ENCODE measurements around the gene MYG1.
"Not testable (repeated sequence)": the region's sequence is repeated elsewhere in the genome, so short reads cannot be mapped to it uniquely, and the experiment has no call there.

Gene MYG1

GRCh38 chr12:53328043-53328435 is 28.5 kb downstream of the MYG1 start:
- no peak for DNase-seq

- no peak for DNase-seq
Measured at GRCh38 chr12:53330671-53331070, 31.2 kb downstream of the MYG1 start.

GRCh38 chr12:53332339-53332738 is 32.8 kb downstream of the MYG1 start:
- not testable (repeated sequence) for DNase-seq

- DNase-seq = no peak
Measured at GRCh38 chr12:53332744-53333143, 33.2 kb downstream of the MYG1 start.

GRCh38 chr12:53333289-53333688 is 33.8 kb downstream of the MYG1 start:
- DNase-seq = no peak

GRCh38 chr12:53333845-53334244 is 34.4 kb downstream of the MYG1 start:
- no peak for DNase-seq

- DNase-seq = no peak
Measured at GRCh38 chr12:53334822-53335221, 35.3 kb downstream of the MYG1 start.

- no peak for DNase-seq
Measured at GRCh38 chr12:53336181-53336681, 36.7 kb downstream of the MYG1 start, which contains the start of gene SP7. TSS of gene SP7 (minus strand) at chr12:53336354. CDS start at chr12:53335646, 708 bp downstream.

GRCh38 chr12:53338017-53338416 is 38.5 kb downstream of the MYG1 start:
- no peak for DNase-seq

- no peak for DNase-seq
Measured at GRCh38 chr12:53338916-53339315, 39.4 kb downstream of the MYG1 start.

GRCh38 chr12:53340398-53340797 is 40.9 kb downstream of the MYG1 start:
- DNase-seq = no peak

GRCh38 chr12:53343449-53343848 is 44.0 kb downstream of the MYG1 start:
- DNase-seq = no peak

GRCh38 chr12:53343969-53344368 is 44.5 kb downstream of the MYG1 start:
- DNase-seq = no peak

- no peak for DNase-seq
Measured at GRCh38 chr12:53344487-53344823, 45.0 kb downstream of the MYG1 start.

GRCh38 chr12:53344824-53345485 is 45.5 kb downstream of the MYG1 start:
- DNase-seq = no peak

GRCh38 chr12:53345486-53346188 is 46.1 kb downstream of the MYG1 start:
- DNase-seq = no peak

GRCh38 chr12:53346491-53346890 is 47.0 kb downstream of the MYG1 start:
- DNase-seq = no peak

- DNase-seq = no peak
Measured at GRCh38 chr12:53347905-53348304, 48.4 kb downstream of the MYG1 start.

GRCh38 chr12:53352331-53353256 is 53.1 kb downstream of the MYG1 start:
- peak; percentile 66 for DNase-seq

- DNase-seq = no peak
Measured at GRCh38 chr12:53353257-53353655, 53.8 kb downstream of the MYG1 start.

GRCh38 chr12:53355121-53355520 is 55.6 kb downstream of the MYG1 start:
- DNase-seq = no peak

All from NCI-H2029 treated with DMSO at 0.1 percent for 48 hours (cell line).